Breast epithelium (tissue), 3 donors: ENCODE results near the gene PTPN4.

Experiments
- CTCF ChIP-seq, 3 donors: fragments of 450-650 bp; IDR thresholded peaks; one replicate each; pipeline ENCODE4 v1.5.1; 2016 to 2017; ENCODE audit warnings: antibody characterized with exemption in 3 of 3, mild to moderate bottlenecking in 3 of 3, moderate library complexity in 3 of 3
- POLR2A ChIP-seq: fragments of 450-650 bp; IDR thresholded peaks from one replicate; pipeline ENCODE4 v1.6.1; 2016; ENCODE audit warnings: antibody characterized with exemption, mild to moderate bottlenecking, moderate library complexity
- POLR2AphosphoS5 ChIP-seq, 3 donors: sonication (generic); formaldehyde crosslinking; IDR thresholded peaks; one replicate each; pipeline ENCODE4 v1.6.1; 2017; ENCODE audit warnings: antibody characterized with exemption in 3 of 3

GRCh38 chr2:119741001-119741400 is 18.7 kb upstream of the PTPN4 start:
- TF ChIP-seq CTCF (IDR thresholded peaks at IDR 0.05) (no peak), POLR2AphosphoS5 (IDR thresholded peaks at IDR 0.05) (no peak), POLR2A (no peak)
